CD14-positive monocyte (primary cell): ENCODE results near the gene APP. TPM values are rescaled to one million over a fixed set of nuclear protein-coding genes. Genes with fewer than 3 reads are reported as not detected.
A peak's percentile ranks its signal among the peaks of the same experiment; 100 is the strongest.

Source experiments
- DNase-seq, 3 donors: peaks; one replicate each; pipeline ENCODE4 v3.0.0-alpha.2; 2011 to 2022
- H2AFZ ChIP-seq: 2 replicates; pipeline ENCODE4 v1.6.0; 2012; ENCODE audit warnings: mild to moderate bottlenecking, low read depth, low read length, inconsistent platforms; ENCODE audit not compliant: insufficient read depth, poor library complexity, severe bottlenecking
- H3K27ac ChIP-seq, 2 donors: 1 replicate in 1 of 2; 2 replicates in 1 of 2; pipeline ENCODE4 v1.5.1; 2012 to 2013; ENCODE audit warnings: low read length in 2 of 2, control low read depth in 1 of 2, inconsistent platforms in 1 of 2, low read depth in 1 of 2, mild to moderate bottlenecking in 1 of 2
- H3K27me3 ChIP-seq, 2 donors: one replicate each; pipeline versions ENCODE4 v1.6.0 to v1.6.1; 2011 to 2013; ENCODE audit warnings: low read length in 2 of 2; ENCODE audit not compliant: control insufficient read depth in 2 of 2, insufficient read depth in 2 of 2
- H3K36me3 ChIP-seq, 2 donors: replicated peaks in 1 of 2; 1 replicate in 1 of 2; 2 replicates in 1 of 2; pipeline versions ENCODE4 v1.5.1 to v1.6.1; 2012 to 2013; ENCODE audit warnings: low read length in 2 of 2, control low read depth in 1 of 2, inconsistent platforms in 1 of 2, mild to moderate bottlenecking in 1 of 2; ENCODE audit not compliant: insufficient read depth in 2 of 2, control insufficient read depth in 1 of 2
- H3K4me1 ChIP-seq, 2 donors: 1 replicate in 1 of 2; 2 replicates in 1 of 2; pipeline versions ENCODE4 v1.5.1 to v1.6.1; 2012 to 2013; ENCODE audit warnings: low read length in 2 of 2, control low read depth in 1 of 2, inconsistent platforms in 1 of 2, mild to moderate bottlenecking in 1 of 2, moderate library complexity in 1 of 2; ENCODE audit not compliant: insufficient read depth in 2 of 2, control insufficient read depth in 1 of 2
- H3K4me2 ChIP-seq: replicated peaks from 2 replicates; pipeline ENCODE3; 2012; ENCODE audit warnings: low read length, moderate library complexity, mild to moderate bottlenecking; ENCODE audit not compliant: poor library complexity, severe bottlenecking; ENCODE audit errors: extremely low read depth
- H3K4me3 ChIP-seq, 3 experiments: fragments of 200-600 bp in 1 of 3; sonication (generic) in 1 of 3; replicated peaks in 1 of 3; 1 replicate in 2 of 3; 2 replicates in 1 of 3; pipeline ENCODE4 v1.5.1; 2011 to 2013; ENCODE audit warnings: low read length in 3 of 3, mild to moderate bottlenecking in 3 of 3, control low read depth in 2 of 3, low read depth in 2 of 3, inconsistent platforms in 1 of 3, moderate library complexity in 1 of 3
- H3K79me2 ChIP-seq: 2 replicates; pipeline ENCODE4 v1.6.0; 2012; ENCODE audit warnings: mild to moderate bottlenecking, control low read depth, inconsistent platforms, low read length, moderate library complexity; ENCODE audit not compliant: insufficient read depth
- H3K9ac ChIP-seq: 2 replicates; pipeline ENCODE4 v1.6.0; 2017; ENCODE audit warnings: low read length, mild to moderate bottlenecking; ENCODE audit not compliant: insufficient read depth, poor library complexity, severe bottlenecking
- H3K9me3 ChIP-seq, 2 donors: replicated peaks in 1 of 2; 1 replicate in 1 of 2; 2 replicates in 1 of 2; pipeline versions ENCODE4 v1.5.1 to v1.6.1; 2012 to 2013; ENCODE audit warnings: low read length in 2 of 2, control low read depth in 1 of 2; ENCODE audit not compliant: control insufficient read depth in 1 of 2, insufficient read depth in 1 of 2
- H4K20me1 ChIP-seq: 2 replicates; pipeline ENCODE4 v1.6.0; 2012; ENCODE audit warnings: mild to moderate bottlenecking, low read length, control low read depth, moderate library complexity; ENCODE audit not compliant: insufficient read depth
- H3K27ac Mint-ChIP-seq, 7 donors: one replicate each; pipeline ENCODE4 v1.8.0; 2020; ENCODE audit warnings: mild to moderate bottlenecking in 7 of 7, mixed read lengths in 7 of 7, moderate library complexity in 6 of 7, inconsistent platforms in 2 of 7
- H3K27me3 Mint-ChIP-seq, 3 donors: one replicate each; pipeline ENCODE4 v1.8.0; 2021 to 2022; ENCODE audit warnings: low read depth in 3 of 3, mild to moderate bottlenecking in 3 of 3, mixed read lengths in 3 of 3, moderate library complexity in 3 of 3, inconsistent platforms in 1 of 3
- H3K36me3 Mint-ChIP-seq, 2 donors: one replicate each; pipeline ENCODE4 v1.8.0; 2020; ENCODE audit warnings: mixed read lengths in 2 of 2, inconsistent platforms in 1 of 2, mild to moderate bottlenecking in 1 of 2
- H3K4me1 Mint-ChIP-seq: one replicate; pipeline ENCODE4 v1.8.0; 2020; ENCODE audit warnings: mild to moderate bottlenecking, mixed read lengths
- H3K4me3 Mint-ChIP-seq, 2 donors: one replicate each; pipeline ENCODE4 v1.8.0; 2020; ENCODE audit warnings: mild to moderate bottlenecking in 2 of 2, mixed read lengths in 2 of 2, moderate library complexity in 1 of 2
- H3K9me3 Mint-ChIP-seq, 7 donors: one replicate each; pipeline ENCODE4 v1.8.0; 2020 to 2022; ENCODE audit warnings: mixed read lengths in 7 of 7, mild to moderate bottlenecking in 6 of 7, moderate library complexity in 6 of 7, inconsistent platforms in 2 of 7
- CTCF ChIP-seq: fragments of 200-600 bp; IDR thresholded peaks from one replicate; pipeline ENCODE4 v1.8.0; 2022; ENCODE audit warnings: antibody characterized with exemption, mild to moderate bottlenecking
- WGBS: methylation state at CpG from one replicate; pipeline ENCODE4 v1.1.5; 2013; ENCODE audit warnings: missing lambda C conversion rate; ENCODE audit not compliant: insufficient coverage; 5-methylcytosine and 5-hydroxymethylcytosine counted together
- intact Hi-C, 2 donors: fragments of 100-400 bp; cut with micrococcal nuclease; formaldehyde crosslinking; loops; one replicate each; pipeline versions ENCODE4 v1.15.0 to v1.15.1; 2023
- polyA plus RNA-seq, 3 donors: library from polyadenylated mRNA; depleted of rRNA in 1 of 3; unstranded in 2 of 3; stranded (reverse) in 1 of 3; fragments of 300-500 nt in 2 of 3; fragments of >200 nt in 1 of 3; fragmentation: Illumina TruSeq in 2 of 3; gene quantifications; 1 replicate in 2 of 3; 2 replicates in 1 of 3; pipeline ENCODE4 v1.2.3, GENCODE V29; 2012 to 2021

The APP gene
- polyA plus RNA-seq, 3 donors: 28.0 to 118 (median 35.1) TPM

GRCh38 chr21:25979845-25980616, 190.5 kb downstream of the APP start:
- Histone ChIP-seq H4K20me1 (no peaks in the 10 kb centered on the region), H2AFZ (no peak overlapping the region), H3K79me2 (no peaks in the 10 kb centered on the region), H3K4me3 (no peak overlapping the region), H3K9ac (no peak overlapping the region), H3K36me3 (peaks cover 52 to 67% of the 10 kb centered on the region in 2 donors), H3K27me3 (no peaks in the 10 kb centered on the region), H3K27ac (no peak overlapping the region), H3K9me3 (no peaks in the 10 kb centered on the region), H3K4me1 (no peaks in the 10 kb centered on the region), H3K4me2 (no peak overlapping the region)
- Mint-ChIP-seq H3K4me1 (peaks cover 2% of the 10 kb centered on the region), H3K9me3 (no peaks in the 10 kb centered on the region), H3K4me3 (no peak overlapping the region), H3K27ac (peak overlapping the region in 2 of 7 donors; percentile 7 to 67), H3K36me3 (peaks cover 54 to 61% of the 10 kb centered on the region in 2 donors), H3K27me3 (no peaks in the 10 kb centered on the region)
- no peak for DNase-seq
- intact Hi-C loops: no loop called here
- over 99% methylated on average over 7 of the region's 9 CpGs for WGBS
- TF ChIP-seq CTCF: no peak

- Histone ChIP-seq H3K9ac (no peak overlapping the region), H3K4me1 (no peaks in the 10 kb centered on the region), H4K20me1 (no peaks in the 10 kb centered on the region), H3K36me3 (peaks cover 68 to 88% of the 10 kb centered on the region in 2 donors), H3K4me2 (no peak overlapping the region), H3K27me3 (no peaks in the 10 kb centered on the region), H3K4me3 (no peak overlapping the region), H3K79me2 (no peaks in the 10 kb centered on the region), H3K9me3 (no peaks in the 10 kb centered on the region), H3K27ac (no peak overlapping the region), H2AFZ (no peak overlapping the region)
- peaks cover 0 to 3% (median 0%) of the 10 kb centered on the region in 7 donors for H3K9me3 Mint-ChIP-seq
- no peak for DNase-seq
- intact Hi-C loops: no loop called here
- H3K27me3 Mint-ChIP-seq: no peaks in the 10 kb centered on the region
- H3K36me3 Mint-ChIP-seq: peaks cover 66 to 85% of the 10 kb centered on the region in 2 donors
- TF ChIP-seq CTCF: no peak
- no peaks in the 10 kb centered on the region for H3K4me1 Mint-ChIP-seq
- no peak overlapping the region for H3K27ac Mint-ChIP-seq
- no peak overlapping the region for H3K4me3 Mint-ChIP-seq
These were observed 193.4 kb downstream of the APP start for GRCh38 chr21:25977068-25977611.
